GM12878 (cell line): Measurements from ENCODE around the gene NOCT. TPM values are rescaled to one million over a fixed set of nuclear protein-coding genes. Genes with fewer than 3 reads are reported as not detected.

ENCODE experiments used
- CUX1 ChIP-seq: IDR thresholded peaks from 2 replicates; pipeline ENCODE4 v1.6.1; 2012; ENCODE audit warnings: improper control_type of control experiment, low read depth, low read length; ENCODE audit not compliant: insufficient replicate concordance
- KDM1A ChIP-seq: fragments of 200-600 bp; sonication (generic); IDR thresholded peaks from 2 replicates; pipeline ENCODE4 v1.6.1; 2016; ENCODE audit warnings: borderline replicate concordance
- SMAD1 ChIP-seq: fragments of 450-650 bp; IDR thresholded peaks from 2 replicates; pipeline ENCODE4 v1.6.1; 2018; ENCODE audit warnings: mild to moderate bottlenecking, low read depth; ENCODE audit not compliant: partially characterized antibody
- STAT3 ChIP-seq: IDR thresholded peaks from 2 replicates; pipeline ENCODE4 v1.6.1; 2011; ENCODE audit warnings: low read depth, low read length, improper control_type of control experiment
- USF2 ChIP-seq: IDR thresholded peaks from 2 replicates; pipeline ENCODE4 v1.6.1; 2011; ENCODE audit warnings: low read depth, low read length, improper control_type of control experiment, borderline replicate concordance
- ZSCAN29 ChIP-seq: fragments of 450-650 bp; IDR thresholded peaks from 2 replicates; pipeline ENCODE4 v1.6.1; 2017; ENCODE audit warnings: mild to moderate bottlenecking, moderate library complexity
- polyA plus RNA-seq, 11 experiments: library from polyadenylated mRNA; depleted of rRNA in 4 of 11; unstranded in 6 of 11; stranded (reverse) in 5 of 11; fragments of >200 nt; fragmentation: Nextera tagmentation in 4 of 11; fragmentation: Illumina TruSeq in 1 of 11; extraction: Ambion mirVana in 4 of 11; extraction: Trizol in 1 of 11; gene quantifications; 1 replicate in 1 of 11; 2 replicates in 10 of 11; pipeline versions ENCODE4 v1.2.1 to v1.2.3, GENCODE V29; 2011 to 2016; ENCODE audit warnings: inconsistent platforms in 2 of 11, missing spikeins in 2 of 11, low read depth in 1 of 11
- total RNA-seq, 4 experiments: library from RNA; depleted of rRNA in 3 of 4; stranded (reverse); fragments of >200 nt in 3 of 4; fragmentation: Illumina TruSeq in 1 of 4; extraction: Trizol in 1 of 4; gene quantifications; 2 replicates each; pipeline versions ENCODE4 v1.2.1 to v1.2.3, GENCODE V29; 2013 to 2021

NOCT gene
- total and polyA plus RNA-seq, 10 of the 15 experiments (the other 5 are each of a cell fraction or from before 2014, with no cell fraction given), result 1.4 to 17.6 (median 8.1) TPM

GRCh38 chr4:139018501-139018900, 2.9 kb downstream of the NOCT start (continued):
- TF ChIP-seq CUX1 (no peak), SMAD1 (no peak), STAT3 (no peak), USF2 (no peak), KDM1A (no peak), ZSCAN29 (no peak)
